Ammon's horn (tissue), 1 donor: ENCODE measurements around the gene CHD9.

Source experiments
- DNase-seq: peaks from one replicate; pipeline ENCODE4 v3.0.0-alpha.2; 2016; ENCODE audit warnings: low spot score

CHD9 gene

DNA sequence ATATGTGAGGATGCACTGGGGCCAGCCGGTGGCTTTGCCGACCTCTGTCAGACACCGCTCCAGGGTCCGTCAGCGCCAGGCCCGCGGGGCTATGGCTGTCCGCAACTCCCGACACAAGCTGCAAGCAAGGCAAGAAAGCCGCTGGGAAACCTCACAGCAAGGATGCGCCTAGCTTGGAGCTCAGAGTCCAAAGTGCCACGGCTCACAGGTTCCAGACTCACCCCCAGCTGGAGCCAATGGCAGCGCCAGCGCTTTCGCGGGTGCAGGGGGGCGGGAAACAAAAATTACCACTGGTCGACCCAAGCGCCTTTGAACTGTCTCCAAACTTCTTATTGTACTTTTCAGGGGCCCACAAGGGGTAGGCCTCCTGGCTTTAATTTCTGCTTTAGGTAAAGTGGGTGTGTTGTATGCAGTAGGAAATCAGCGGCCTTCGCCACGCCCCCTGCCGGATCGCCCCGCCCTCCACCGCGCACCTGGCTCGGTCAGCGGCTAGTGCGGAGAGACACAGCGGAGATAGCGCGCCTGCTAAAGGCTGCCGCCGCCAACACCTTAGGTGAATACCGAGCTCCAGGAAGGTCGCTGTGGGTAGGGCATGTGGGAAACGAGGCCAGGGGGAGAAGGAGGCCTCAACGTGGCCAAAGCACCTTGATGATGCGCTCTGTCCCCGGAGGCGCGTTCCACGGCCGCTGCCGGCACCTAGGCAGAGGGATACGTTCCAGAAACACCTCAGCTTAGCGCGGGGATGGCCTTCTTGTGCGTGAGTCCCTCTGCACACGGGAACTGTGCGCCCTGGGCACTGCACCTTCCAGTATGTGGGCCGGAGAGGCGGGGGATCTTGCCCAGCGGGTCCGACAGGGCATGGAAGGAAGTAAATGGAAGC, 318.4 kb downstream of the CHD9 start:
- no peak for DNase-seq

GRCh38 chr16:53374800-53375199, 320.0 kb downstream of the CHD9 start:
- no peak for DNase-seq

- no peak for DNase-seq
These were observed 323.3 kb downstream of the CHD9 start for GRCh38 chr16:53378138-53378537.
